ENCODE results near the gene RABEP2.

RABEP2 gene

DNA sequence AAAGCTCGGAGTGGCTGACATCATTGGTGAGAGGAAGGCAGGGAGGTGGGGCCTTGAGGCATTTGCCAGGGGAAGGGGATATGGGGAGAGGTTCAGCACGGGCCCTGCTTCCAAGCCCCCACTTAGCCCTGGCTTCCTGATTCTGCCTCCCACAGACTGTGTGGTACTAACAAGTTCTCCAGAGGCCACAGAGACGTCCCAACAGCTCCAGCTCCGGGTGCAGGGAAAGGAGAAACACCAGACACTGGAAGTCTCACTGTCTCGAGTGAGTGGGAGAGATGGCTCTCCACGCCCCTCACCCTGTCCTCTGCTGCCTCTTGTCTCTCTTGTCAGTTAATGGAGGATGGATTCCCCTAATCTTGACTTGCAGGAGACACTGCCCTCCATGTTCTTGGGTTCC is 33.8 kb upstream of the RABEP2 start:
- peaks cover 26% of the 10 kb centered on the region; the same call in 1 of the 2 replicates for H4K20me1 ChIP-seq (ENCODE audit: insufficient read depth, low read length)
- peaks cover 28% of the 10 kb centered on the region for H3K79me2 ChIP-seq (ENCODE audit: insufficient read depth, low read length)

DNA sequence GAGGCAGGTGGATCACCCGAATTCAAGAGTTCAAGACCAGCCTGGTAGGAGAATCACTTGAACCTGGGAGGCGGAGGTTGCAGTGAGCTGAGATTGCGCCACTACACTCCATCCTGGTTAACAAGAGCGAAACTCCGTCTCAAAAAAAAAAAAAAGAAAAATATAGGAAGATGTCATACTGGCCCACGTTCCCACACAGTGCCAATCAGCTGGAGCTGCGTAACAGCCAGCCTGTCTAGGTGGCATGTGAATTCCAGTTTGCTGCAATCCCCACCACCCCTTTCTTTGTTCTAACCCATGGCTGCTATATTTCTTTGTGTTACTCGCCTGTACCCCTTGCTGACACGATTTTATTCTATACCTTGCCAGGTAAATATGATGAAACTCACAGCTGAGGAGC is 33.2 kb upstream of the RABEP2 start:
- Histone ChIP-seq H3K36me3 (ENCODE audit: insufficient read depth, low read length) (peaks cover 93% of the 10 kb centered on the region), H3K27me3 (ENCODE audit: insufficient read depth, low read length, poor library complexity) (no peaks in the 10 kb centered on the region)

More for the DNA sequence above, 33.8 kb upstream of the RABEP2 start:
- H3K4me1 ChIP-seq (ENCODE audit: insufficient read depth, low read length): peaks cover 2% of the 10 kb centered on the region; the same call in 1 of the 2 replicates
- DNase-seq (no peak), ATAC-seq (ENCODE audit: insufficient read depth, low read depth) (no peak)
- H2AFZ ChIP-seq (ENCODE audit: low read depth, low read length): no peak overlapping the region
- no peak overlapping the region for H3K4me2 ChIP-seq (ENCODE audit: insufficient read depth, low read length)
- H3K36me3 ChIP-seq (ENCODE audit: insufficient read depth, low read length): peaks cover 93% of the 10 kb centered on the region
- H3K27me3 ChIP-seq (ENCODE audit: insufficient read depth, low read length, poor library complexity): no peaks in the 10 kb centered on the region
- no peak overlapping the region for H3K9ac ChIP-seq (ENCODE audit: low read depth, low read length)
- H3K27ac ChIP-seq (ENCODE audit: low read length): no peak overlapping the region
- TF ChIP-seq EZH2 (IDR thresholded peaks at IDR 0.05; ENCODE audit: borderline replicate concordance, low read depth, low read length, severe bottlenecking) (no peak), CTCF (IDR thresholded peaks at IDR 0.05; ENCODE audit: borderline replicate concordance, extremely low read depth, low read length, poor library complexity, severe bottlenecking) (no peak)
- no peaks in the 10 kb centered on the region for H3K9me3 ChIP-seq (ENCODE audit: insufficient read depth, low read length, severe bottlenecking)
- no peak overlapping the region for H3K4me3 ChIP-seq (ENCODE audit: low read depth in 1 of 2, low read length in 2 of 2)

DNA sequence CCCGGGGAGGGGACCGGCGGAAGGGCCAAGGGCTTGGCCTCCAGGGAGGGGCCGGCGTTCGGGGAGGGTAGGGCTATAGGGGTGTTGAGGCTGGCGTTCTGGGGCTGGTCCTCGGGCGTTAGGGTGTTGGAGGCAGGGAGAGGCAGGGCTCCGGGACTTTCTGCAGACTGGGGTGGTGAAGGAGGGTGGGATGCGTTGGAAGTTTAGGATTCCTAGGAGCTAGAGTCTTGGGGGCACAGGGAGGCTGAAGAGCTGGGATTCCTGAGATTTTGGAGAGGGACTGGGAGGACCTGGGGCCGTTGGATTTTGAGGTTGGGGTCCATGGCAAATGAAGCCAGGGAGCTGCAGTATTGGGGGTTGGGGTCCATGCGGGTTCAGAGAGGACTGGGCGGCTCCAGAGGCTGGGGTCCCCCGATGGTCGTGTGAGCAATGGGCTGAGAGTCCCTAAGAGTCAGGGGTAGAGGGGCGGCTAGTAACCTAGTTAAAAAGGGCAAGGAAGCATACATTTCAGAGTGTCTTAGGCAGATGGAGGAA is 26.4 kb upstream of the RABEP2 start:
- Histone ChIP-seq H4K20me1 (ENCODE audit: insufficient read depth, low read length) (peaks cover 29% of the 10 kb centered on the region; the same call in 1 of the 2 replicates), H3K4me2 (ENCODE audit: insufficient read depth, low read length) (peak overlapping the region; percentile 77), H3K27ac (ENCODE audit: low read length) (peak overlapping the region; percentile 77), H3K4me3 (ENCODE audit: low read depth in 1 of 2, low read length in 2 of 2) (peak overlapping the region; percentile 82 to 93), H3K79me2 (ENCODE audit: insufficient read depth, low read length) (peaks cover 53% of the 10 kb centered on the region), H3K9me3 (ENCODE audit: insufficient read depth, low read length, severe bottlenecking) (no peaks in the 10 kb centered on the region), H2AFZ (ENCODE audit: low read depth, low read length) (peak overlapping the region; percentile 83), H3K9ac (ENCODE audit: low read depth, low read length) (peak overlapping the region; percentile 94), H3K4me1 (ENCODE audit: insufficient read depth, low read length) (peaks cover 34% of the 10 kb centered on the region), H3K36me3 (ENCODE audit: insufficient read depth, low read length) (peaks cover 47% of the 10 kb centered on the region), H3K27me3 (ENCODE audit: insufficient read depth, low read length, poor library complexity) (no peaks in the 10 kb centered on the region)
- no peak for TF ChIP-seq EZH2 (IDR thresholded peaks at IDR 0.05; ENCODE audit: borderline replicate concordance, low read depth, low read length, severe bottlenecking)
- TF ChIP-seq CTCF (IDR thresholded peaks at IDR 0.05; ENCODE audit: borderline replicate concordance, extremely low read depth, low read length, poor library complexity, severe bottlenecking): no peak
- ATAC-seq (ENCODE audit: insufficient read depth, low read depth): no peak
- DNase-seq: peak; percentile 39

More for the DNA sequence above, 33.2 kb upstream of the RABEP2 start:
- ATAC-seq (ENCODE audit: insufficient read depth, low read depth) (no peak), DNase-seq (no peak)
- Histone ChIP-seq H3K4me2 (ENCODE audit: insufficient read depth, low read length) (no peak overlapping the region), H3K79me2 (ENCODE audit: insufficient read depth, low read length) (peaks cover 34% of the 10 kb centered on the region), H3K4me3 (ENCODE audit: low read depth in 1 of 2, low read length in 2 of 2) (no peak overlapping the region), H2AFZ (ENCODE audit: low read depth, low read length) (no peak overlapping the region), H4K20me1 (ENCODE audit: insufficient read depth, low read length) (peaks cover 27% of the 10 kb centered on the region; the same call in 1 of the 2 replicates), H3K4me1 (ENCODE audit: insufficient read depth, low read length) (peaks cover 9% of the 10 kb centered on the region), H3K9me3 (ENCODE audit: insufficient read depth, low read length, severe bottlenecking) (no peaks in the 10 kb centered on the region), H3K9ac (ENCODE audit: low read depth, low read length) (no peak overlapping the region), H3K27ac (ENCODE audit: low read length) (no peak overlapping the region)
- TF ChIP-seq EZH2 (IDR thresholded peaks at IDR 0.05; ENCODE audit: borderline replicate concordance, low read depth, low read length, severe bottlenecking) (no peak), CTCF (IDR thresholded peaks at IDR 0.05; ENCODE audit: borderline replicate concordance, extremely low read depth, low read length, poor library complexity, severe bottlenecking) (no peak)

Data from DND-41 (cell line).